SU-DHL-6 (cell line): Measurements from ENCODE around the gene NR1I2.

Experiments used
- H2AFZ ChIP-seq: fragments of 200-600 bp; sonication (generic); 2 replicates; pipeline ENCODE4 v1.6.1; 2014; ENCODE audit warnings: low read depth, mild to moderate bottlenecking, moderate library complexity, mixed read lengths, antibody characterized with exemption, low read length; ENCODE audit not compliant: severe bottlenecking
- H3F3A ChIP-seq: fragments of 200-600 bp; shearing (Covaris generic); 2 replicates; pipeline ENCODE4 v1.6.0; 2016; ENCODE audit warnings: antibody characterized with exemption, mild to moderate bottlenecking; ENCODE audit not compliant: insufficient read depth
- H3K27ac ChIP-seq: fragments of 200-600 bp; sonication (generic); 2 replicates; pipeline ENCODE4 v1.5.1; 2016; ENCODE audit warnings: low read depth, mild to moderate bottlenecking, low read length, moderate library complexity, mixed read lengths
- H3K27me3 ChIP-seq: fragments of 200-600 bp; sonication (generic), shearing (Covaris generic); 2 replicates; pipeline ENCODE4 v1.6.0; 2014; ENCODE audit warnings: mild to moderate bottlenecking, low read length
- H3K36me3 ChIP-seq: fragments of 200-600 bp; sonication (generic); 2 replicates; pipeline ENCODE4 v1.6.1; 2014; ENCODE audit warnings: mild to moderate bottlenecking, low read length, mixed read lengths
- H3K4me2 ChIP-seq: fragments of 300-600, 200-600 bp; shearing (Covaris generic), sonication (generic); 2 replicates; pipeline ENCODE4 v1.6.0; 2014; ENCODE audit warnings: low read length, low read depth, mild to moderate bottlenecking; ENCODE audit not compliant: poor library complexity, severe bottlenecking
- H3K4me3 ChIP-seq: fragments of 200-600 bp; sonication (generic); 2 replicates; pipeline ENCODE4 v1.5.1; 2014; ENCODE audit warnings: antibody characterized with exemption, low read length, mild to moderate bottlenecking, mixed read lengths; ENCODE audit not compliant: insufficient read depth, poor library complexity, severe bottlenecking
- H3K79me2 ChIP-seq: fragments of 200-600 bp; sonication (generic); 2 replicates; pipeline ENCODE4 v1.6.1; 2014; ENCODE audit warnings: mild to moderate bottlenecking, low read length, moderate library complexity; ENCODE audit not compliant: insufficient read depth
- H3K9ac ChIP-seq: fragments of 200-600 bp; sonication (generic); 2 replicates; pipeline ENCODE4 v1.7.0; 2014; ENCODE audit warnings: mild to moderate bottlenecking, low read length
- H3K9me2 ChIP-seq: fragments of 200-600 bp; sonication (generic); replicated peaks from 2 replicates; pipeline ENCODE4 v1.6.1; 2014; ENCODE audit warnings: low read length; ENCODE audit not compliant: insufficient read depth
- H3K9me3 ChIP-seq: fragments of 200-600 bp; sonication (generic); 2 replicates; pipeline ENCODE4 v1.6.1; 2014; ENCODE audit warnings: low read length, mixed read lengths; ENCODE audit not compliant: insufficient read depth
- H4K20me1 ChIP-seq: fragments of 200-600 bp; sonication (generic); 2 replicates; pipeline ENCODE4 v1.6.1; 2014; ENCODE audit warnings: low read depth, mild to moderate bottlenecking, antibody characterized with exemption, low read length, moderate library complexity, mixed read lengths
- CTCF ChIP-seq: fragments of 200-600 bp; sonication (generic); IDR thresholded peaks from one replicate; pipeline ENCODE4 v1.5.1; 2017; ENCODE audit warnings: antibody characterized with exemption, mild to moderate bottlenecking, low read length, moderate library complexity; ENCODE audit not compliant: insufficient read depth, poor library complexity, severe bottlenecking
- EZH2phosphoT487 ChIP-seq: fragments of 200-600 bp; sonication (generic), shearing (Covaris generic); conservative IDR thresholded peaks from 2 replicates; pipeline ENCODE4 v1.6.1; 2018; ENCODE audit warnings: mild to moderate bottlenecking, antibody characterized with exemption, low read length, moderate library complexity, mixed read lengths

NR1I2 gene

GRCh38 chr3:119759962-119760361 is 21.9 kb upstream of the NR1I2 start:
- Histone ChIP-seq H3K27ac (no peak overlapping the region), H3K79me2 (no peaks in the 10 kb centered on the region), H3K36me3 (no peaks in the 10 kb centered on the region), H3K9me2 (no peaks in the 10 kb centered on the region), H3F3A (no peaks in the 10 kb centered on the region), H3K4me2 (no peak overlapping the region), H3K4me3 (no peak overlapping the region), H2AFZ (no peak overlapping the region), H4K20me1 (no peaks in the 10 kb centered on the region), H3K9me3 (no peaks in the 10 kb centered on the region), H3K9ac (no peak overlapping the region), H3K27me3 (no peaks in the 10 kb centered on the region; the same call in 1 of the 2 replicates)
- TF ChIP-seq EZH2phosphoT487 = no peak
- no peak for TF ChIP-seq CTCF

GRCh38 chr3:119762876-119763275 is 19.0 kb upstream of the NR1I2 start:
- Histone ChIP-seq H3K9me2 (no peaks in the 10 kb centered on the region), H3K9me3 (no peaks in the 10 kb centered on the region), H4K20me1 (no peaks in the 10 kb centered on the region), H2AFZ (no peak overlapping the region), H3K36me3 (no peaks in the 10 kb centered on the region), H3K27me3 (no peaks in the 10 kb centered on the region; the same call in 1 of the 2 replicates), H3K79me2 (no peaks in the 10 kb centered on the region), H3K4me2 (no peak overlapping the region), H3K9ac (no peak overlapping the region), H3K4me3 (no peak overlapping the region), H3K27ac (no peak overlapping the region), H3F3A (no peaks in the 10 kb centered on the region)
- TF ChIP-seq EZH2phosphoT487 (no peak), CTCF (no peak)

GRCh38 chr3:119763466-119763865 is 18.4 kb upstream of the NR1I2 start:
- TF ChIP-seq EZH2phosphoT487 (no peak), CTCF (no peak)
- no peaks in the 10 kb centered on the region for H3K9me2 ChIP-seq
- H3K9me3 ChIP-seq = no peaks in the 10 kb centered on the region
- H2AFZ ChIP-seq = no peak overlapping the region
- no peaks in the 10 kb centered on the region for H3K36me3 ChIP-seq
- H3K4me3 ChIP-seq = no peak overlapping the region
- no peaks in the 10 kb centered on the region; the same call in 1 of the 2 replicates for H3K27me3 ChIP-seq
- H3K27ac ChIP-seq = no peak overlapping the region
- H4K20me1 ChIP-seq = no peaks in the 10 kb centered on the region
- no peak overlapping the region for H3K9ac ChIP-seq
- H3K4me2 ChIP-seq = no peak overlapping the region
- H3K79me2 ChIP-seq = no peaks in the 10 kb centered on the region
- no peaks in the 10 kb centered on the region for H3F3A ChIP-seq

- no peak overlapping the region for H3K4me3 ChIP-seq
- no peak overlapping the region for H2AFZ ChIP-seq
- no peaks in the 10 kb centered on the region for H3K9me3 ChIP-seq
- no peak for TF ChIP-seq EZH2phosphoT487
- TF ChIP-seq CTCF = no peak
- H3K27ac ChIP-seq = no peak overlapping the region
- no peak overlapping the region for H3K9ac ChIP-seq
- H4K20me1 ChIP-seq = no peaks in the 10 kb centered on the region
- H3K36me3 ChIP-seq = no peaks in the 10 kb centered on the region
- H3K79me2 ChIP-seq = no peaks in the 10 kb centered on the region
- no peaks in the 10 kb centered on the region for H3F3A ChIP-seq
- no peaks in the 10 kb centered on the region for H3K27me3 ChIP-seq
- no peaks in the 10 kb centered on the region for H3K9me2 ChIP-seq
- H3K4me2 ChIP-seq = no peak overlapping the region
Observed at GRCh38 chr3:119765239-119765638, 16.7 kb upstream of the NR1I2 start.
